KMS-11 (cell line): Measurements from ENCODE around the gene GEMIN8.

ENCODE experiments used
- H2AFZ ChIP-seq: fragments of 200-600 bp; sonication (generic); 2 replicates; pipeline ENCODE4 v1.6.1; 2016; ENCODE audit warnings: antibody characterized with exemption, mixed run types, low read depth
- H3K27ac ChIP-seq: fragments of 200-600 bp; sonication (generic); 2 replicates; pipeline ENCODE4 v1.6.1; 2016; ENCODE audit warnings: mild to moderate bottlenecking, mixed run types
- H3K27me3 ChIP-seq: fragments of 200-600 bp; sonication (generic); 2 replicates; pipeline ENCODE4 v1.6.1; 2017; ENCODE audit warnings: mild to moderate bottlenecking, low read depth, mixed run types, moderate library complexity; ENCODE audit not compliant: insufficient read depth
- H3K36me3 ChIP-seq: fragments of 200-600 bp; sonication (generic); 2 replicates; pipeline ENCODE4 v1.6.1; 2017; ENCODE audit warnings: mild to moderate bottlenecking, mixed run types; ENCODE audit not compliant: insufficient read depth
- H3K4me1 ChIP-seq: fragments of 200-600 bp; sonication (generic); 2 replicates; pipeline ENCODE4 v1.6.1; 2016; ENCODE audit warnings: mild to moderate bottlenecking, low read depth, mixed run types; ENCODE audit not compliant: poor library complexity, severe bottlenecking
- H3K4me2 ChIP-seq: fragments of 200-600 bp; sonication (generic); 2 replicates; pipeline ENCODE4 v1.7.0; 2016; ENCODE audit warnings: mild to moderate bottlenecking, mixed run types
- H3K4me3 ChIP-seq: fragments of 200-600 bp; sonication (generic); IDR thresholded peaks from 2 replicates; pipeline ENCODE4 v1.6.1; 2017; ENCODE audit warnings: low read depth, low read length, mixed read lengths; ENCODE audit not compliant: insufficient read depth
- H3K79me2 ChIP-seq: fragments of 200-600 bp; sonication (generic); 2 replicates; pipeline ENCODE4 v1.6.1; 2016; ENCODE audit warnings: low read depth, mixed run types; ENCODE audit not compliant: insufficient read depth
- H3K9ac ChIP-seq: fragments of 200-600 bp; sonication (generic); 2 replicates; pipeline ENCODE4 v1.6.1; 2016; ENCODE audit warnings: mild to moderate bottlenecking, mixed run types
- H4K20me1 ChIP-seq: fragments of 200-600 bp; sonication (generic); 2 replicates; pipeline ENCODE4 v1.6.1; 2016; ENCODE audit warnings: mild to moderate bottlenecking, mixed run types; ENCODE audit not compliant: insufficient read depth
- CTCF ChIP-seq: fragments of 200-600 bp; sonication (generic); conservative IDR thresholded peaks from 2 replicates; pipeline ENCODE4 v1.6.1; 2017; ENCODE audit warnings: low read depth, mild to moderate bottlenecking, antibody characterized with exemption, low read length, moderate library complexity, mixed read lengths

The GEMIN8 gene

GRCh38 chrX:14014526-14014925 lies 15.2 kb downstream of the GEMIN8 start:
- H2AFZ ChIP-seq = no peak overlapping the region
- H4K20me1 ChIP-seq = no peaks in the 10 kb centered on the region
- TF ChIP-seq CTCF = no peak
- no peak overlapping the region for H3K4me3 ChIP-seq
- no peak overlapping the region for H3K9ac ChIP-seq
- H3K27ac ChIP-seq = peak overlapping the region; percentile 13; the same call in 1 of the 2 replicates
- H3K79me2 ChIP-seq = no peaks in the 10 kb centered on the region
- H3K27me3 ChIP-seq = no peaks in the 10 kb centered on the region
- H3K4me2 ChIP-seq = peak overlapping the region; percentile 25; the same call in 1 of the 2 replicates
- peaks cover 19% of the 10 kb centered on the region for H3K4me1 ChIP-seq
- no peaks in the 10 kb centered on the region; the same call in 1 of the 2 replicates for H3K36me3 ChIP-seq

- Histone ChIP-seq H3K27me3 (no peaks in the 10 kb centered on the region), H3K4me2 (no peak overlapping the region)
Measured at GRCh38 chrX:14013054-14013453, 16.6 kb downstream of the GEMIN8 start.

GRCh38 chrX:14010566-14010965 lies 19.1 kb downstream of the GEMIN8 start:
- H3K27me3 ChIP-seq = no peaks in the 10 kb centered on the region
- H3K79me2 ChIP-seq = no peaks in the 10 kb centered on the region
- no peak overlapping the region for H3K9ac ChIP-seq
- H3K36me3 ChIP-seq = no peaks in the 10 kb centered on the region
- no peak overlapping the region for H3K4me2 ChIP-seq
- no peak overlapping the region for H3K27ac ChIP-seq
- no peaks in the 10 kb centered on the region for H4K20me1 ChIP-seq
- no peak for TF ChIP-seq CTCF
- H3K4me3 ChIP-seq = no peak overlapping the region
- peaks cover 13% of the 10 kb centered on the region for H3K4me1 ChIP-seq
- H2AFZ ChIP-seq = no peak overlapping the region

More at GRCh38 chrX:14013054-14013453, 16.6 kb downstream of the GEMIN8 start:
- Histone ChIP-seq H3K4me1 (peaks cover 19% of the 10 kb centered on the region), H4K20me1 (no peaks in the 10 kb centered on the region), H3K4me3 (no peak overlapping the region), H3K9ac (no peak overlapping the region), H3K36me3 (no peaks in the 10 kb centered on the region), H3K27ac (no peak overlapping the region), H3K79me2 (no peaks in the 10 kb centered on the region), H2AFZ (no peak overlapping the region)
- TF ChIP-seq CTCF = no peak

GRCh38 chrX:14006540-14006939 lies 23.2 kb downstream of the GEMIN8 start:
- no peak for TF ChIP-seq CTCF
- H3K4me1 ChIP-seq = no peaks in the 10 kb centered on the region
- H2AFZ ChIP-seq = no peak overlapping the region
- no peaks in the 10 kb centered on the region for H4K20me1 ChIP-seq
- H3K4me3 ChIP-seq = no peak overlapping the region
- no peaks in the 10 kb centered on the region for H3K79me2 ChIP-seq
- H3K27ac ChIP-seq = no peak overlapping the region
- H3K4me2 ChIP-seq = no peak overlapping the region
- no peaks in the 10 kb centered on the region for H3K27me3 ChIP-seq
- H3K9ac ChIP-seq = no peak overlapping the region
- no peaks in the 10 kb centered on the region for H3K36me3 ChIP-seq
